ENCODE measurements around the gene ZNF425. TPM values are rescaled to one million over a fixed set of nuclear protein-coding genes. Genes with fewer than 3 reads are reported as not detected.
"Not testable (repeated sequence)": the region's sequence is repeated elsewhere in the genome, so short reads cannot be mapped to it uniquely, and the experiment has no call there.

Gene ZNF425
- total RNA-seq, 1 donor from 2014 or later = 3.7 TPM

DNA sequence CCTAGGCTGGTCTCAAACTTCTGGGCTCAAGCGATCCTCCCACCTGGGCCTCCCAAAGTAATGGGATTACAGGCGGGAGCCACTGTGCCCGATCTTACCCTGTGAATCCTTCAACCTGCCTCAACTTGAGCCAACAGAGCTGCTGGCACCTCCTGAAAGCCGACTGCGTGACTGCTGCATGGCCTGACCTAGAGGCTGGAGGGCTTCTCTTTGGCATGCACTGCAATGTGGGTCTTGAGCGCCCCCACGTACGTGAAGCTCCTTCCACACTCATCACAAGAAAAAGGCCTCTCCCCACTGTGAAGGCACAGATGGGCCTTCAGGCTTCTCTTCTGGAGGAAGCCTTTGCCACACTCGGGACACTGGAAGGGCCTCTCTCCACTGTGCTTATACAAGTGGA, 22.7 kb downstream of the ZNF425 start:
- Histone ChIP-seq H3K36me3 (ENCODE audit: control insufficient read depth, insufficient read depth, low read length) (no peaks in the 10 kb centered on the region), H3K4me3 (ENCODE audit: low read depth, low read length) (no peak overlapping the region), H3K27me3 (ENCODE audit: control insufficient read depth, insufficient read depth, low read length) (no peaks in the 10 kb centered on the region)
- FAIRE-seq (no peak), DNase-seq (ENCODE audit: low read depth) (no peak)
- TF ChIP-seq, protein P1, sequence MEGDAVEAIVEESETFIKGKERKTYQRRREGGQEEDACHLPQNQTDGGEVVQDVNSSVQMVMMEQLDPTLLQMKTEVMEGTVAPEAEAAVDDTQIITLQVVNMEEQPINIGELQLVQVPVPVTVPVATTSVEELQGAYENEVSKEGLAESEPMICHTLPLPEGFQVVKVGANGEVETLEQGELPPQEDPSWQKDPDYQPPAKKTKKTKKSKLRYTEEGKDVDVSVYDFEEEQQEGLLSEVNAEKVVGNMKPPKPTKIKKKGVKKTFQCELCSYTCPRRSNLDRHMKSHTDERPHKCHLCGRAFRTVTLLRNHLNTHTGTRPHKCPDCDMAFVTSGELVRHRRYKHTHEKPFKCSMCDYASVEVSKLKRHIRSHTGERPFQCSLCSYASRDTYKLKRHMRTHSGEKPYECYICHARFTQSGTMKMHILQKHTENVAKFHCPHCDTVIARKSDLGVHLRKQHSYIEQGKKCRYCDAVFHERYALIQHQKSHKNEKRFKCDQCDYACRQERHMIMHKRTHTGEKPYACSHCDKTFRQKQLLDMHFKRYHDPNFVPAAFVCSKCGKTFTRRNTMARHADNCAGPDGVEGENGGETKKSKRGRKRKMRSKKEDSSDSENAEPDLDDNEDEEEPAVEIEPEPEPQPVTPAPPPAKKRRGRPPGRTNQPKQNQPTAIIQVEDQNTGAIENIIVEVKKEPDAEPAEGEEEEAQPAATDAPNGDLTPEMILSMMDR (IDR thresholded peaks at IDR 0.05; ENCODE audit: insufficient read depth, low read length, severe bottlenecking) = no peak

DNA sequence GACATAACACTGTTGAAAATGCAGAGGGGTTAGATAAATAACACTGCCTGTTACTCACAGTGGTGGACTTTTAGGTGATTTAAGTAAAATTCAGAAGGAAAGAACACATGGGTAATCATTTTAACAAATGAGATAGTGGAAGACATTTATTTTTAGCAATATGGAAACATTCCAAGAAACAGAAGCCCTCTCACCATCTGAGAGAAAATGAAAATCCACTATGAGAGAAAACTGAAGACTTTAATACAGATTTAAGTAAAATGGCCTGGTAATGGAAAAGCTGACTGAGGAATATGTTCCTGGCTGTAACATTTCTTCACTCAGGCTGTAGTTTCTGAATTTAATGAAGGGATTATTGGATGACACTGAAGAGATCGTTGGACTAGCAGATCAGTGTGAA, 23.5 kb downstream of the ZNF425 start:
- TF ChIP-seq, protein P1 (IDR thresholded peaks at IDR 0.05; ENCODE audit: insufficient read depth, low read length, severe bottlenecking) = no peak
- DNase-seq (ENCODE audit: low read depth) (no peak), FAIRE-seq (no peak)
- Histone ChIP-seq H3K27me3 (ENCODE audit: control insufficient read depth, insufficient read depth, low read length) (no peaks in the 10 kb centered on the region), H3K36me3 (ENCODE audit: control insufficient read depth, insufficient read depth, low read length) (no peaks in the 10 kb centered on the region), H3K4me3 (ENCODE audit: low read depth, low read length) (no peak overlapping the region)

DNA sequence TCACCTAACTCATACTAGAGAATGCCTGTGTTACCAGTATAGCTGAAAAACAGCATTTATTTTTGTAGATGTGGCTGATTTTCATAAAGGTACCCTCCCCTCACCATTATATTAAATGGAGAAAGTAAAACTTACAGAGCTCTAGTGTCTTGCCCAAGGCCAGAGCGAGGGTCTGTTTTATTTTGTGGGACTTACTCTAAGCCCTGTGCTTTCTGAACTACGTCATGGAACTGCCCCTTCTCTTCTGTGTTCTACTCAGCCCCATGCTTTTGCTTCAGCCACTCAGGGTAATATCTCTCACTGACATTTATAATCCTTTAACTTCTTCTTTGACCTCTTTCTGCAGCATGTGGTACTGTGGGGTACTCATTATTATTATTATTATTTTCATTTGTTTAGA, 25.3 kb downstream of the ZNF425 start:
- FAIRE-seq (no peak), DNase-seq (ENCODE audit: low read depth) (no peak)
- TF ChIP-seq, protein P1 (IDR thresholded peaks at IDR 0.05; ENCODE audit: insufficient read depth, low read length, severe bottlenecking) = no peak
- H3K36me3 ChIP-seq (ENCODE audit: control insufficient read depth, insufficient read depth, low read length) = no peaks in the 10 kb centered on the region
- H3K27me3 ChIP-seq (ENCODE audit: control insufficient read depth, insufficient read depth, low read length) = no peaks in the 10 kb centered on the region
- no peak overlapping the region for H3K4me3 ChIP-seq (ENCODE audit: low read depth, low read length)

DNA sequence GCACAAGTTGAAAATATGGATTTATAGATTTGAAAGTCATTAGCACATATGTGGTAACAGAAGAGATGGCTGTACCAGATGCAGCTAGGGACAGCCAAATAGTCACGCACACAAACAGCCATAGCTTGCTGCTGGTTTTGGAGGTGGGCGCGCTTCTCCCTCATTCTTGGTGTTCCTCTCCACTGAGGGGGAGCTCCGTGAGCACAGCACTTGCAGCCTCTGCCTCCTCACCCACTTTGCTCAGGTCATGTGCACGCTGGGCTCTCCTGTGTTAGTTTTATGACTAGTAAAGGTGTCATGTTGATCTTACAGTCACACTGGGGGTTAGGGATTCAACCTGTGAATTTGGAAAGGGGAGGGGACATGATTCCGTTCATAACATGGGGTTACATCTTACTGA, 27.1 kb downstream of the ZNF425 start:
- H3K4me3 ChIP-seq (ENCODE audit: low read depth, low read length) = no peak overlapping the region
- FAIRE-seq (no peak), DNase-seq (ENCODE audit: low read depth) (no peak)
- H3K27me3 ChIP-seq (ENCODE audit: control insufficient read depth, insufficient read depth, low read length) = no peaks in the 10 kb centered on the region
- H3K36me3 ChIP-seq (ENCODE audit: control insufficient read depth, insufficient read depth, low read length) = no peaks in the 10 kb centered on the region
- TF ChIP-seq, protein P1 (IDR thresholded peaks at IDR 0.05; ENCODE audit: insufficient read depth, low read length, severe bottlenecking) = no peak

DNA sequence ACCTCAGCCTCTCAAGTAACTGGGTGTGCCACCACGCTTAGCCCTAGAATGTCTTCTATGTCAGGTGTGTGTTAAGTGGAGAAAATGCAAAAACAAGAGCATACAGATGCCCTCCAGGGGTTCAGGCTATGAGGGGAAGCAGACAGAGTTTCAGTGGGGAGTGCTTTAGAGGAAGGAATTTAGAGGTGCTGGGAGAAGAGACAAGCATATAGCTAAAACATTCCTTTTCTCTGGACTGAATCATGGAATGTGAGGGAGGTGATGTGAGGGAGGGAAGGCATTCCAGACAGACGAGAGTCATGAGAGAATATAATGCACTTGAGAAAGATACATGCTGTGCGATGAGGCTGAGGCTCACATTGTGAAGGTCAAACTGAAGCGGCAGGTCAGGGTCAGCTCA, 29.0 kb downstream of the ZNF425 start:
- TF ChIP-seq, protein P1 (IDR thresholded peaks at IDR 0.05; ENCODE audit: insufficient read depth, low read length, severe bottlenecking) = no peak
- FAIRE-seq = no peak
- Histone ChIP-seq H3K36me3 (ENCODE audit: control insufficient read depth, insufficient read depth, low read length) (no peaks in the 10 kb centered on the region), H3K4me3 (ENCODE audit: low read depth, low read length) (no peak overlapping the region), H3K27me3 (ENCODE audit: control insufficient read depth, insufficient read depth, low read length) (no peaks in the 10 kb centered on the region)
- DNase-seq (ENCODE audit: low read depth) = no peak

DNA sequence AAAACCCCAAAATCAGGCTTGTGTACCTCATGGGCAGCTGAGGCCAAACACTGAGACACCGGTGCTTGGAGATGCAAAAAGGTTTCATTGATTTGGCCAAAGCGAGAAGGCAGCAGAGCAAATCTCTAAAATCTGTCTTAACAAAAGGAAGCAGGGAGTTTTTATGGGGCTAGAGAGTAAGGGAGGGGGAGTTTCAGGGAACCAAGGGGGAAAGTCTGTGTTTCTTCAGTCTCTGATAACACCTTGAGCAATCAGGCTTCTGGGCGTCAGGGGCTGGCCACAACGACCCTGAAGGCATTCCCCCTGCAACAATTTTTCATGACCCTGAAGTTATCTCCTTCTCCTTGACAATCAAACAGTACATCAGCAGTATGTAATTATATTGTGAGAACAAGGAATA, 32.9 kb downstream of the ZNF425 start:
- no peak for FAIRE-seq
- Histone ChIP-seq H3K36me3 (ENCODE audit: control insufficient read depth, insufficient read depth, low read length) (no peaks in the 10 kb centered on the region), H3K27me3 (ENCODE audit: control insufficient read depth, insufficient read depth, low read length) (no peaks in the 10 kb centered on the region), H3K4me3 (ENCODE audit: low read depth, low read length) (no peak overlapping the region)
- TF ChIP-seq, protein P1 (IDR thresholded peaks at IDR 0.05; ENCODE audit: insufficient read depth, low read length, severe bottlenecking) = no peak
- DNase-seq (ENCODE audit: low read depth) = no peak

DNA sequence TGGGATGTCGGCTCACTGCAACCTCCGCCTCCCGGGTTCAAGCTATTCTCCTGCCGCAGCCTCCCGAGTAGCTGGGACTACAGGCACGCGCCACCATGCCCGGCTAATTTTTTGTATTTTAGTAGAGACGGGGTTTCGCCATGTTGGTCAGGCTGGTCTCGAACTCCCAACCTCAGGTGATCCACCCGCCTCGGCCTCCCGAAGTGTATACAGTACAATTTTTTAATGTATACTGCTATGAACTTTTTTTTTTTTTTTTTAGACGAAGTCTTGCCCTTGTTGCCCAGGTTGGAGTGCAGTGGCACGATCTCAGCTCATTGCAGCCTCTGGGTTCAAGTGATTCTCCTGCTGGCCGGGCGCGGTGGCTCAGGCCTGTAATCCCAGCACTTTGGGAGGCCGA, 33.9 kb downstream of the ZNF425 start:
- not testable (repeated sequence) for H3K4me3 ChIP-seq (ENCODE audit: low read depth, low read length); H3K27me3 ChIP-seq (ENCODE audit: control insufficient read depth, insufficient read depth, low read length); FAIRE-seq; DNase-seq (ENCODE audit: low read depth); H3K36me3 ChIP-seq (ENCODE audit: control insufficient read depth, insufficient read depth, low read length)
